HEK293 (cell line): ENCODE measurements around the gene DDX23.

Source experiments
- CTCF ChIA-PET: fragments of 350-600 bp; formaldehyde crosslinking; extraction: SDS; loops from one replicate; lab custom pipeline; 2021; ENCODE audit warnings: antibody characterized with exemption; lab: Yijun Ruan, JAX
- POLR2A ChIA-PET: fragments of 300-600 bp; formaldehyde crosslinking; extraction: SDS; loops from one replicate; lab custom pipeline; 2020; ENCODE audit warnings: antibody characterized with exemption, inconsistent platforms; lab: Yijun Ruan, JAX
- H3K27ac ChIP-seq: fragments of 200-500 bp; sonication (Bioruptor generic); 2 replicates; pipeline ENCODE4 v1.5.1; 2014; ENCODE audit warnings: low read depth, low read length, control low read depth, inconsistent platforms; ENCODE audit errors: extremely low read depth
- H3K36me3 ChIP-seq, 2 experiments: fragments of 200-500 bp in 1 of 2; sonication (Bioruptor generic) in 1 of 2; 1 replicate in 1 of 2; 2 replicates in 1 of 2; pipeline ENCODE4 v1.5.1; 2014 to 2017; ENCODE audit warnings: inconsistent platforms in 2 of 2, low read length in 2 of 2; ENCODE audit not compliant: control insufficient read depth in 2 of 2, insufficient read depth in 1 of 2
- H3K4me1 ChIP-seq: fragments of 200-500 bp; sonication (Bioruptor generic); 2 replicates; pipeline ENCODE4 v1.5.1; 2014; ENCODE audit warnings: mild to moderate bottlenecking, low read length, inconsistent platforms; ENCODE audit not compliant: control insufficient read depth, insufficient read depth
- H3K4me3 ChIP-seq: 2 replicates; pipeline ENCODE4 v1.5.1; 2011; ENCODE audit warnings: low read depth, mild to moderate bottlenecking, control low read depth, low read length, moderate library complexity
- H3K9me3 ChIP-seq: fragments of 200-500 bp; sonication (Bioruptor generic); 2 replicates; pipeline ENCODE4 v1.5.1; 2014; ENCODE audit warnings: low read depth, low read length, inconsistent platforms; ENCODE audit not compliant: control insufficient read depth, insufficient read depth
- HOXD13 ChIP-seq: sonication (generic); formaldehyde crosslinking; IDR thresholded peaks from 2 replicates; pipeline ENCODE4 v1.8.0; 2022; ENCODE audit warnings: missing genetic modification reagents, borderline replicate concordance
- KLF17 ChIP-seq: fragments of 450-650 bp; formaldehyde crosslinking; IDR thresholded peaks from 2 replicates; pipeline ENCODE4 v1.5.1; 2016; ENCODE audit warnings: missing biosample characterization, missing genetic modification characterization
- PRDM1 ChIP-seq: fragments of 450-650 bp; formaldehyde crosslinking; IDR thresholded peaks from 2 replicates; pipeline ENCODE4; 2016; ENCODE audit warnings: missing biosample characterization, missing genetic modification characterization
- ZBTB1 ChIP-seq: fragments of 450-650 bp; formaldehyde crosslinking; IDR thresholded peaks from 2 replicates; pipeline ENCODE4 v1.5.1; 2016; ENCODE audit warnings: missing biosample characterization, missing genetic modification characterization
- ZBTB10 ChIP-seq: fragments of 450-650 bp; formaldehyde crosslinking; IDR thresholded peaks from 2 replicates; pipeline ENCODE4 v1.5.1; 2016; ENCODE audit warnings: missing biosample characterization, missing genetic modification characterization
- ZBTB6 ChIP-seq: fragments of 450-650 bp; formaldehyde crosslinking; IDR thresholded peaks from 2 replicates; pipeline ENCODE4 v1.5.1; 2017; ENCODE audit warnings: missing biosample characterization, missing genetic modification characterization
- ZBTB8A ChIP-seq: fragments of 450-650 bp; formaldehyde crosslinking; IDR thresholded peaks from 2 replicates; pipeline ENCODE4 v1.5.1; 2016; ENCODE audit warnings: missing biosample characterization, missing genetic modification characterization
- ZFHX2 ChIP-seq: fragments of 450-650 bp; formaldehyde crosslinking; conservative IDR thresholded peaks from 2 replicates; pipeline ENCODE4 v1.5.1; 2016; ENCODE audit warnings: missing biosample characterization, missing genetic modification characterization
- ZFP69B ChIP-seq: fragments of 450-650 bp; formaldehyde crosslinking; IDR thresholded peaks from 2 replicates; pipeline ENCODE4 v1.5.1; 2016; ENCODE audit warnings: missing biosample characterization, missing genetic modification characterization
- ZNF2 ChIP-seq: fragments of 450-650 bp; formaldehyde crosslinking; IDR thresholded peaks from 2 replicates; pipeline ENCODE4 v1.5.1; 2016; ENCODE audit warnings: missing biosample characterization, missing genetic modification characterization
- ZNF223 ChIP-seq: fragments of 450-650 bp; formaldehyde crosslinking; IDR thresholded peaks from 2 replicates; pipeline ENCODE4 v1.5.1; 2016; ENCODE audit warnings: missing biosample characterization, missing genetic modification characterization
- ZNF248 ChIP-seq: fragments of 450-650 bp; formaldehyde crosslinking; IDR thresholded peaks from 2 replicates; pipeline ENCODE4 v1.5.1; 2017; ENCODE audit warnings: missing biosample characterization, missing genetic modification characterization
- ZNF26 ChIP-seq: fragments of 450-650 bp; formaldehyde crosslinking; IDR thresholded peaks from 2 replicates; pipeline ENCODE4 v1.5.1; 2016; ENCODE audit warnings: missing biosample characterization, missing genetic modification characterization
- ZNF335 ChIP-seq: fragments of 450-650 bp; formaldehyde crosslinking; conservative IDR thresholded peaks from 2 replicates; pipeline ENCODE4 v1.5.1; 2016; ENCODE audit warnings: missing biosample characterization, missing genetic modification characterization
- ZNF366 ChIP-seq: fragments of 450-650 bp; formaldehyde crosslinking; conservative IDR thresholded peaks from 2 replicates; pipeline ENCODE4 v1.5.1; 2016; ENCODE audit warnings: missing biosample characterization, missing genetic modification characterization
- ZNF398 ChIP-seq: fragments of 450-650 bp; formaldehyde crosslinking; IDR thresholded peaks from 2 replicates; pipeline ENCODE4 v1.5.1; 2017; ENCODE audit warnings: missing biosample characterization, missing genetic modification characterization
- ZNF426 ChIP-seq: fragments of 450-650 bp; formaldehyde crosslinking; IDR thresholded peaks from 2 replicates; pipeline ENCODE4 v1.5.1; 2017; ENCODE audit warnings: missing biosample characterization, missing genetic modification characterization, mild to moderate bottlenecking, inconsistent platforms, moderate library complexity
- ZNF449 ChIP-seq: fragments of 450-650 bp; formaldehyde crosslinking; IDR thresholded peaks from 2 replicates; pipeline ENCODE4 v1.5.1; 2017; ENCODE audit warnings: missing biosample characterization, mild to moderate bottlenecking, missing genetic modification characterization, moderate library complexity
- ZNF600 ChIP-seq: fragments of 450-650 bp; formaldehyde crosslinking; IDR thresholded peaks from 2 replicates; pipeline ENCODE4 v1.5.1; 2016; ENCODE audit warnings: missing biosample characterization, missing genetic modification characterization
- ZNF777 ChIP-seq: fragments of 450-650 bp; formaldehyde crosslinking; IDR thresholded peaks from 2 replicates; pipeline ENCODE4 v1.5.1; 2017; ENCODE audit warnings: missing biosample characterization, missing genetic modification characterization, borderline replicate concordance
- ZSCAN16 ChIP-seq: fragments of 450-650 bp; formaldehyde crosslinking; IDR thresholded peaks from 2 replicates; pipeline ENCODE4 v1.5.1; 2016; ENCODE audit warnings: missing biosample characterization, missing genetic modification characterization
- ZSCAN4 ChIP-seq: fragments of 450-650 bp; formaldehyde crosslinking; IDR thresholded peaks from 2 replicates; pipeline ENCODE4 v1.5.1; 2017; ENCODE audit warnings: missing biosample characterization, missing genetic modification characterization

The DDX23 gene

GRCh38 chr12:48818831-48819590 lies 33.0 kb downstream of the DDX23 start (continued):
- no peak for TF ChIP-seq ZNF26 (tag by site-specific recombination)
- no peak for TF ChIP-seq ZNF398 (tag by site-specific recombination)
- no peak; the same call in 1 of the 2 replicates for TF ChIP-seq ZNF777 (tag by site-specific recombination)
- no peak for TF ChIP-seq ZNF2 (tag by site-specific recombination)
- peak; percentile 42 for TF ChIP-seq ZNF600 (tag by site-specific recombination)
- TF ChIP-seq ZNF366 (tag by site-specific recombination): no peak

- CTCF ChIA-PET: interaction anchor here (0.7 to 4.6 kb wide), 6 partner anchors 14 to 170 kb away, joined by 3 to 28 read pairs (median 4); partner anchors contain the start of gene DDX23
- H3K27ac ChIP-seq: peak within 1 kb of the TSS; percentile 43; the same call in 1 of the 2 replicates
- H3K36me3 ChIP-seq: peaks cover 0 to 5% of the 10 kb centered on the region in 2 experiments; a peak in 1 of 3 replicates
- TF ChIP-seq KLF17 (tag by site-specific recombination) (peak; percentile 74), ZFP69B (tag by site-specific recombination) (peak; percentile 86), ZNF248 (tag by site-specific recombination) (no peak), ZFHX2 (tag by site-specific recombination) (peak; percentile 90), ZBTB8A (tag by site-specific recombination) (peak; percentile 92), ZBTB10 (tag by site-specific recombination) (peak; percentile 57; the same call in 1 of the 2 replicates), ZNF335 (tag by site-specific recombination) (peak; percentile 59), ZNF426 (tag by site-specific recombination) (no peak), HOXD13 (CRISPR knock-in tag) (no peak), PRDM1 (tag by site-specific recombination) (no peak), ZSCAN16 (tag by site-specific recombination) (0 out of 2 replicates have a peak, but pooled peaks have one; percentile 24), ZSCAN4 (no peak), ZNF223 (peak; percentile 34), ZBTB6 (tag by site-specific recombination) (no peak), ZNF449 (tag by site-specific recombination) (no peak), ZBTB1 (no peak)
Measured at GRCh38 chr12:48817873-48818830, 33.8 kb downstream of the DDX23 start, which contains the start of gene CACNB3. CACNB3 (plus strand) TSS chr12:48818496; CDS start chr12:48818930, 434 bp downstream.

More at GRCh38 chr12:48817873-48818830, 33.8 kb downstream of the DDX23 start, which contains the start of gene CACNB3:
- Histone ChIP-seq H3K4me1 (peaks cover 3% of the 10 kb centered on the region; the same call in 1 of the 2 replicates), H3K9me3 (no peaks in the 10 kb centered on the region), H3K4me3 (peak within 1 kb of the TSS; percentile 63)
- POLR2A ChIA-PET: interaction anchor here (0.6 to 2.0 kb wide), 5 partner anchors 9 to 1593 kb away, joined by 3 to 4 read pairs (median 3); partner anchors contain the start of gene ADCY6
